ENCODE measurements around the gene ZNF830. TPM values are rescaled to one million over a fixed set of nuclear protein-coding genes. Genes with fewer than 3 reads are reported as not detected.

ZNF830 gene
- total RNA-seq, 2 experiments from 2014 or later, result 21.1 to 23.9 TPM

Other genes with a start within 250 kb of the ZNF830 start
- under 1 TPM; 0.92 to 0.99 TPM for gene CCT6B, start 80 bp upstream of the ZNF830 start, total RNA-seq
- gene LIG3, start 19.0 kb downstream of the ZNF830 start, total RNA-seq, result 10 to 100 TPM; 42.7 to 43.0 TPM
- 10 to 100 TPM; 22.4 to 23.5 TPM for gene RFFL, start 102.2 kb downstream of the ZNF830 start, total RNA-seq
- gene RAD51D, start 158.3 kb downstream of the ZNF830 start, total RNA-seq, result 10 to 100 TPM; 28.5 to 30.8 TPM
- not detected for gene FNDC8, start 160.1 kb downstream of the ZNF830 start, total RNA-seq
- gene NLE1, start 180.8 kb downstream of the ZNF830 start, total RNA-seq, result 10 to 100 TPM; 59.1 to 59.2 TPM
- not detected for gene UNC45B, start 186.3 kb downstream of the ZNF830 start, total RNA-seq
- not detected for gene SLC35G3, start 232.9 kb downstream of the ZNF830 start, total RNA-seq